Muscle of leg (tissue), 11 donors: Measurements from ENCODE around the gene ERGIC3. TPM values are rescaled to one million over a fixed set of nuclear protein-coding genes. Genes with fewer than 3 reads are reported as not detected.
A peak's percentile ranks its signal among the peaks of the same experiment; 100 is the strongest.

Experiments
- DNase-seq: peaks from one replicate; pipeline ENCODE4 v3.0.0; 2013
- H3K27ac ChIP-seq: one replicate; pipeline ENCODE4 v1.5.1; 2013; ENCODE audit warnings: mild to moderate bottlenecking, low read length, control low read depth
- H3K27me3 ChIP-seq: one replicate; pipeline ENCODE4 v1.6.1; 2013; ENCODE audit warnings: low read length; ENCODE audit not compliant: control insufficient read depth, insufficient read depth
- H3K36me3 ChIP-seq: one replicate; pipeline ENCODE4 v1.6.1; 2013; ENCODE audit warnings: low read length; ENCODE audit not compliant: control insufficient read depth, insufficient read depth
- H3K4me1 ChIP-seq: one replicate; pipeline ENCODE4 v1.6.1; 2013; ENCODE audit warnings: low read length; ENCODE audit not compliant: control insufficient read depth, insufficient read depth
- H3K4me3 ChIP-seq: one replicate; pipeline ENCODE4 v1.5.1; 2013; ENCODE audit warnings: low read length, control low read depth
- H3K9me3 ChIP-seq: replicated peaks from 2 replicates; pipeline ENCODE4 v1.6.1; 2013; ENCODE audit warnings: low read depth, low read length; ENCODE audit not compliant: control insufficient read depth
- WGBS: methylation state at CpG from one replicate; pipeline ENCODE4 v1.1.5; 2013; ENCODE audit warnings: missing lambda C conversion rate; ENCODE audit not compliant: insufficient coverage; 5-methylcytosine and 5-hydroxymethylcytosine counted together
- polyA plus RNA-seq, 8 donors: library from polyadenylated mRNA; unstranded; fragments of 120-200 nt; gene quantifications; one replicate each; pipeline versions ENCODE4 v1.2.1 to v1.2.3, GENCODE V29; 2013; ENCODE audit warnings: inconsistent platforms in 1 of 8, low replicate concordance in 1 of 8; ENCODE audit not compliant: insufficient read length in 8 of 8, insufficient read depth in 1 of 8
- total RNA-seq: library from RNA; stranded (reverse); fragments of 120-200 nt; gene quantifications from one replicate; pipeline ENCODE4 v1.2.4, GENCODE V29; 2013

Gene ERGIC3
- total and polyA plus RNA-seq, 9 donors: 198 to 249 (median 234) TPM

DNA sequence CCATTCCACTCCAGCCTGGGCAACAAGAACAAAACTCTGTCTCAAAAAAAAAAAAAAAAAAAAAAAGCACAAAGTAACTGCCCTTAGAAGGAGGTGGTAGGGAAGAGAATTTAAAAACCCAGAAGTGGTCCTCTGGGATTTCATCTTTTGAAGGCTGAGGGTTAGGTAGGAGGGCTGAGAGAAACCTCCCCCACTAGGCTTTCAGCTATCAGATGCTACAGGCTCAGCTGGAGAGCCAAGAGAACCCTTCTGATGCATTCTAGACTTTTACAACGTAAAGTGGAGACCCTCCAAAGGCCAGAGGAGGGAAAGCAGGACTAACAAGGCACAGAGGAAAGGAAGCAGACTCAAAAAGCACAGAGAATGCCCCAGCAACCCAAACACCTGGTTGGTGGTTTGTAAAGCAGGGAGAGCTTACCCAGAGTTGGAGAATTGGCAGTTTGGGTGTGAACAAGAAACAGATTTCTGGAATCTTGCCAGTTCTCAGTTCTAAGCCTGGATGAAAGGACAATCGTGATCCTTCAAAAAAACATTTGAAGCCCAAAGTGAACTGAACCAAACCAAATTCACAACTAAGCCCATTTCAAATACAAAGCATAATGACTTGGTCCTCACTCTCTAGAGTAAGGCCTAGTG, 50.6 kb downstream of the ERGIC3 start:
- Histone ChIP-seq H3K27ac (no peak overlapping the region), H3K4me3 (no peak overlapping the region), H3K4me1 (no peaks in the 10 kb centered on the region), H3K27me3 (peaks cover 3% of the 10 kb centered on the region), H3K9me3 (no peaks in the 10 kb centered on the region), H3K36me3 (no peaks in the 10 kb centered on the region)
- no peak for DNase-seq
- 40% methylated on average over 1 of the region's 2 CpGs for WGBS

DNA sequence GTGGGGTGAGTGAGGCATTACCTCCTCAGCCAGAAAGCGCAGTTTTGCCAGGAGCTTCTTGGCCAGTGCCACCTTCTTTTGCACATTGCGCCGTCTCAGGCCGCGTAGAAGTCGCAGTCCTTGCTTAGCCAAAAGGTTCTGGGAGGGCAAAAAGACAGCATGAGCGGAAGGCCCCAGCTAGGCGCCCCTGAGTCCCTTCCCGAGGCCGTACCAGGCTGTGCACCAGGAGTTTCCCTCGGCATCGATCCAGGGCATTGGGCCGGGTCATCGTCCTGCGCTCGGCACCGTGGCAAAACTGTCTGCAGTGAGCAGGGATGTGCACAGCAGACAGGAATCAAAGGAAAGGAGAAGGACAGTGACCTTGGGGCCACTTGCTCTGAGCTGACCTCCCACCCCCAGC, 53.6 kb downstream of the ERGIC3 start:
- peaks cover 25% of the 10 kb centered on the region for H3K27me3 ChIP-seq
- no peaks in the 10 kb centered on the region for H3K9me3 ChIP-seq
- no peak overlapping the region for H3K27ac ChIP-seq
- H3K4me3 ChIP-seq: no peak overlapping the region
- 87% methylated on average over 17 of the region's 17 CpGs for WGBS
- DNase-seq: no peak
- H3K36me3 ChIP-seq: no peaks in the 10 kb centered on the region
- H3K4me1 ChIP-seq: peaks cover under 1% of the 10 kb centered on the region

DNA sequence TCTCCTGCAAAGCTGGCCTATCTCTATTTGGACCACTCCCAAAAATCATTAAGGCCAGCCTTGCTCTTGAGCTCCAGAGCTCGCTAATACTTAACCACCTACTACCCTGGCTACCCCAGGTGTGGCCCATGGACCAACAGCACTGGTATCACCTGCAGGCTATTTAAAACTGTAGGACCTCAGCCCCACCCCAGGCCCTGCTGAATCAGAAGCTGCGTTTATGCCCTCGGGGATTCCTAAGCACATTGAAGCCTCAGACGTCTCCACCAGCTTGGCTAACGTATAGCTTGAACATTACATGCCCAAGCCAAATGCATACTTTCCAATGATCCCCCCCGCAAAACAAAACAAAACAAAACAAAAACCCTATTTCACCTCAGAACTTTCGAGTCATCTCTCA, 54.0 kb downstream of the ERGIC3 start:
- WGBS: 66% methylated on average over 7 of the region's 7 CpGs
- peaks cover 5% of the 10 kb centered on the region for H3K4me1 ChIP-seq
- no peaks in the 10 kb centered on the region for H3K9me3 ChIP-seq
- no peak overlapping the region for H3K4me3 ChIP-seq
- H3K27ac ChIP-seq: no peak overlapping the region
- DNase-seq: no peak
- no peaks in the 10 kb centered on the region for H3K36me3 ChIP-seq
- H3K27me3 ChIP-seq: peaks cover 29% of the 10 kb centered on the region

DNA sequence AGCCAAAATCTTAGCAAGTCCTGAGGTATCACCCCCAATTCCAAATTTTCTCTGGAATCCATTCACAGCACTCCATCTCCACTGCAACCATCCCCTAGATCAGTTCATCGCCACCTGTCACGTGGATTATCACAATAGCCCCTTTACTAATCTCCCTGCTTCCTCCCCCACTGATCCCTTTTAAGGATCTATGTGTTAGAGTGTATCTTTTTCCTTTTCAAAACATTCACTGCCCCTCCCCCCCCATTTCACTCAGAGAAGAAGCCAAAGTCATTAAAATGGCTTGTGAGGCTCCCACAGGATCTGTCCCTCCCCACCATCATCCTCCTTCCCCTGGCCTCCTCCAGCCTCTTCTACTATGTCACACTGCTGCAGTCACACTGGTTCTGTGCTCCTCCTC, 55.3 kb downstream of the ERGIC3 start:
- H3K27ac ChIP-seq: no peak overlapping the region
- DNase-seq: no peak
- no peaks in the 10 kb centered on the region for H3K9me3 ChIP-seq
- H3K36me3 ChIP-seq: no peaks in the 10 kb centered on the region
- H3K27me3 ChIP-seq: peaks cover 40% of the 10 kb centered on the region
- no CpG with 5 or more reads among the region's 2 CpGs for whole genome bisulfite sequencing
- no peak overlapping the region for H3K4me3 ChIP-seq
- peaks cover 16% of the 10 kb centered on the region for H3K4me1 ChIP-seq

DNA sequence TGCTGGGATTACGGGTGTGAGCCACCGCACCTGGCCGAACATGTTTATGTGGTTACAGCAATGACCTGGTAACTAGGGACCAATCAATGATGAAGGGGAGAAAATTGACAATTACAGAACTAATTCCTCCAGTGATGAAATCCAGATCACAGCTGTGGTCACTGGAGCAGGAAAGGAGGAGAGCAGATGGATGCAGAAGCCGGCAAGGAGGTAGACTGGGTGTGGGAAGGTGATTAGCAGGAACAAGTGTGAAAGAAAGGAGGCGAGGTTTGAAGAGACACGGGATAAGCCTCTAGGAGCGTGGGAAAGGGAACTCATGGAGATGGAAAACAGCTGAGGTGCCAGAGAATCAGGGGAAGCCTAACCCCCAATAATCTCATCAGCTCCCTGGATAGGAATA, 56.6 kb downstream of the ERGIC3 start:
- Histone ChIP-seq H3K9me3 (no peaks in the 10 kb centered on the region), H3K27me3 (peaks cover 50% of the 10 kb centered on the region), H3K4me1 (peaks cover 16% of the 10 kb centered on the region), H3K27ac (no peak overlapping the region), H3K4me3 (no peak overlapping the region), H3K36me3 (no peaks in the 10 kb centered on the region)
- no peak for DNase-seq
- 36% methylated on average over 7 of the region's 7 CpGs for WGBS

DNA sequence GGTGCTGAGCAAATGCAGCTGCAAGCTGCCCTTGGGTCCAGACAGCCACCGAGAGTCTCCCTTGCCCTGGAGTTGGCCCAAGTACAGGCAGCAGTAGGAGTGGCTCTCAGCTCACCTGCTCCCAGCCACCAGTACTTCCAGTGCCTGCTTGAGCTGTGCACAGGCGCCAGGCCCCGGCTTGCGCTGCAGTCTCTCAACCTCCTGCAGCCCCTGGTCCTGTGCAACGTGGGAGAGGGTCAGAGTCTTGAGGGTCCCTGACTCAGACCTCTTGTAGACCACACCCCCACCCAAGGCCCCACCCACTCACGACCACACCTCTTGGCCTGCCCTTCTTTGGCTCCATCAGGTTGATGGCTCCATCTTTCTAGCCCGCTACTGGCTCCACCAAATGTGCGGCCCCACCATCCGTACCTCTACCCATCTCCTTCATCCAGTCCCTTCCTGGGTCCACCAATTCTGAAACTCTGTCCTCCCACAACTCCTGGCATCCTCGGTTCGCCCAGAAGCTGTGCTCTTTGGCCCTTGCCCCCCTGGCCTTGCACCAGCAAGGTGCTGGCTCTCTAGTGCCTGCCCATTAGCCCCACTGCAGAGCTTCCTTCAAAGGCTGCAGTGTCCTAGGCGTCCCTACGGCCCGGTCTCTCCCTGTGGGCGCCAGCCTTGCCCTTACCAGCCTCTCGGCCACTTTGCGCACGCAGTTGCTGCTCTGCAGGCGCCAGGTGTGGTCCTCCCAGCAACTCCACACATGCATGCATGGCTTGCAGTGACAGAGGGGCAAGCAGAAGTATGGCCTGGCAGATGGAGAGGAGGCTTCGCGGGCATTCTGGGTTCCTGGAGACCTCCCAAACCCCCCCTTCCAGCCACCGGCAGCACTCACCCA, 57.3 kb downstream of the ERGIC3 start:
- Histone ChIP-seq H3K27me3 (peaks cover 50% of the 10 kb centered on the region), H3K9me3 (no peaks in the 10 kb centered on the region), H3K27ac (no peak overlapping the region), H3K4me1 (peaks cover 16% of the 10 kb centered on the region), H3K4me3 (no peak overlapping the region), H3K36me3 (no peaks in the 10 kb centered on the region)
- 75% methylated on average over 17 of the region's 22 CpGs for WGBS
- no peak for DNase-seq

DNA sequence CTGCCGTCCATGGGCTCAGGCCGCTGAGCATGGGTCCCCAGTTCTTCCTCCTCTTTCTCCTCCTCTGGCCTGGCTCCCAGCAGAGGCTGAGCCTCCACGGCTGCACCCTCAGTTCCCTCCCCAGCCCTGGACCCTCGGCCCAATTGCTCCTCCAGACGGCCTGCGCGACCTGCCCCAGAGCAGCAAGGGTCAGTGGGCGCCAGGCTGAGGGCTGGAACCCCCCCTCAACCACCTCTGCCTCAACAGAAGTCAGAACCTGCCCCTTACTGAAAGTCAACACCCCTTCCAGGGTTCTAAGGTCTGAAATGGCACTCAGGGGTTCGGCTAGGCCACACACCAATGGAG, 57.9 kb downstream of the ERGIC3 start:
- H3K4me3 ChIP-seq: no peak overlapping the region
- H3K9me3 ChIP-seq: no peaks in the 10 kb centered on the region
- peaks cover 16% of the 10 kb centered on the region for H3K4me1 ChIP-seq
- H3K27me3 ChIP-seq: peaks cover 50% of the 10 kb centered on the region
- 80% methylated on average over 8 of the region's 9 CpGs for WGBS
- H3K36me3 ChIP-seq: no peaks in the 10 kb centered on the region
- H3K27ac ChIP-seq: no peak overlapping the region
- DNase-seq: no peak

DNA sequence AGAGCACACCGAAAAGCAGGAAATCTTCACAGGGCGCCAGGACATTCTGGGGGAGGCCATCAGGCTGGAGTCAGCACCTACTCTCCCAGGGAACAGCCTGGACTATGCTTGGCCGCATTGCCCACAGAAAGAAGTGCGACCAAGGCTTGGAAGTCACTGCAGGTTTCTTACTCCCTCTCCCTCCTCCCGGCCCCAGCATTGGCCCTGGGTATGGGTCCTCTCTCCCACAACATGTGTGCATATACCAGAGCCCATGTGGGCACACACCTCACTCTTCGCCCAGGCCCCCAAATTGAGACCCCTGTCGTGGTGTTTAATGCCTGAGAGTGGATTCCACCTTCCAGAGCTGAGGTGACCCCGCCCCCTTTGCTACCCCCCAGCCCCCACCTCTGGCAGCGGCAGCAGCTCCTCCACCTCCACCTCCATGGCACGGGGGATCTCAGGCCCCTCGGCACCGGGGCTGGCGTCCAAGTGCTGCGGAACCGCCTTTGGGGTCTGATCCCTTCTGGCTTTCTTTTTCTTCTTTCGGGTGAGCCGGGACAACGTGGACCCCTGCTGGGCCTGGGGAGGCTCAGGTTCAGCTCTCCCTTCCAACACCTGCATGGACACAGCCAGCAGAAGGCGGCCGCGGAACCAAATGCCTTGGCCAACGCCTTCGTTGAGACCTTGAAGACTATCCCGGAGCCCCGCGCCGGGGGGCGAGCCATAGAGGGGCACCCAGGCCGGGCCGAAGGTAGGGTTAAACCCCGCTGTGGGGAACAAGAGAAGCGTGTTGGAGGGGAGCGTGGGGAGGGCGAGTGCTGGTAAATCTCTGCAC, 58.5 kb downstream of the ERGIC3 start:
- H3K9me3 ChIP-seq: no peaks in the 10 kb centered on the region
- DNase-seq: no peak
- peaks cover 16% of the 10 kb centered on the region for H3K4me1 ChIP-seq
- no peaks in the 10 kb centered on the region for H3K36me3 ChIP-seq
- H3K4me3 ChIP-seq: peak overlapping the region; percentile 45
- H3K27me3 ChIP-seq: peaks cover 51% of the 10 kb centered on the region
- no peak overlapping the region for H3K27ac ChIP-seq
- 15% methylated on average over 19 of the region's 34 CpGs for WGBS

DNA sequence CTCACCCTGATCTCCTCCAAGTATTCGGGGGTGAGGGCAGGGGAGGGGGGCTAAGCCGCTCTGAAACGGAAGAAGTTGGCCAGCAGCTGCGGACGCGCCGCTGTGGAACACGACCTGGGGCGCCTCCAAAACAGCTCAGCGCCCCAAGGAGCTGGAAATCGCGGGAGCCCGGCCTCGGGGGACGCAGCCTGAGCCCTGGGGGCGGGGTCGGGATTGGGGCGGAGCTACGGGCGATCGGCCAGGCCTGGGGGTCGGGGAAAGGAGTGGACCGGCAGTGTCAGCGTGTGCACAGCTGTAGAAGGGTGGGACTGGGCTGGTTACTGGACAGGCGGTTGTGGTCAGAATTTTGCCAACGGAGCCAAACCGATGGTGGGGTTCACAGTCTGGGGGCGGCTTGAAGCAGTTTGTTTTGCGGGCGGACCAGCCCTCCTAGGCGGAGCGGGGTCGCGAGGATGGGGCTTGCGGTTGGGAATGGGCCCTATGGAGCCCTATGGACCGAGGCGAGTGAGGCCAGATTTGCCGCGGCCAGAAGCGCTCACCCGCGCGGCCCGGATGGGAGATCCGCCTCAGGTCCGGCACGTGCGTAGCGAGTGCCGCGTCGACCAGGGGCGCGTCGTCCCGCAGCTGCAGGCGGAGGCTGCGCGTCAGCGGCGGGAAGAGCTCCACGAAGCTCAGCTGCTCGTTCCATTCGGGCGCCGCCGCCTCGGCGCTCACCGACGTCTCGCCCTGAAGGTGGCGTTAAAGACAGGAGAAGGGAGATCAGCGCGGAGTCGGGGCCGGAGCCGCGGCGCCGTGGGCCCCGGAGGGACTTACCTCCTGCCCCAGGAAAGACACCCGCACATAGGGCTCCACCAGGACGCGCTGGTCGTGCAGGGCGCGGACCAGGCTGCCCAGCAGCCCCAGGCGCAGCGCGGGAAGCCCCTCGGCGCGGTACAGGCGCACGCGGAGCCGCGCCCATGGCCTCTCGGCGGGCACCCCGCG, 59.4 kb downstream of the ERGIC3 start:
- peaks cover 51% of the 10 kb centered on the region for H3K27me3 ChIP-seq
- peak; percentile 93 for DNase-seq
- WGBS: under 1% methylated on average over 99 of the region's 103 CpGs

More for the DNA sequence above, 59.4 kb downstream of the ERGIC3 start:
- Histone ChIP-seq H3K27ac (peak overlapping the region; percentile 47), H3K9me3 (no peaks in the 10 kb centered on the region), H3K36me3 (no peaks in the 10 kb centered on the region), H3K4me3 (peak overlapping the region; percentile 45), H3K4me1 (peaks cover 16% of the 10 kb centered on the region)
